RWPE1 (cell line): ENCODE data around the gene RARG.

Source experiments
- CTCF ChIA-PET: fragments of 350-600 bp; sonication (Branson Sonifier 250); formaldehyde crosslinking; extraction: SDS; loops from one replicate; lab custom pipeline; 2021; lab: Yijun Ruan, JAX
- POLR2A ChIA-PET: fragments of 400-600 bp; formaldehyde crosslinking; extraction: SDS; loops from one replicate; lab custom pipeline; 2020; ENCODE audit warnings: antibody characterized with exemption; ENCODE audit not compliant: low non-redundant PET; lab: Yijun Ruan, JAX
- DNase-seq: peaks from one replicate; pipeline ENCODE4 v3.0.0; 2012; ENCODE audit warnings: low spot score
- H3K27ac ChIP-seq: fragments of 450-650 bp; 2 replicates; pipeline ENCODE4 v1.5.1; 2017
- TF ChIP-seq, protein P1 (sequence below): fragments of 450-650 bp; conservative IDR thresholded peaks from 2 replicates; pipeline ENCODE4 v1.5.1; 2017; ENCODE audit warnings: low read depth, mild to moderate bottlenecking

The RARG gene

DNA sequence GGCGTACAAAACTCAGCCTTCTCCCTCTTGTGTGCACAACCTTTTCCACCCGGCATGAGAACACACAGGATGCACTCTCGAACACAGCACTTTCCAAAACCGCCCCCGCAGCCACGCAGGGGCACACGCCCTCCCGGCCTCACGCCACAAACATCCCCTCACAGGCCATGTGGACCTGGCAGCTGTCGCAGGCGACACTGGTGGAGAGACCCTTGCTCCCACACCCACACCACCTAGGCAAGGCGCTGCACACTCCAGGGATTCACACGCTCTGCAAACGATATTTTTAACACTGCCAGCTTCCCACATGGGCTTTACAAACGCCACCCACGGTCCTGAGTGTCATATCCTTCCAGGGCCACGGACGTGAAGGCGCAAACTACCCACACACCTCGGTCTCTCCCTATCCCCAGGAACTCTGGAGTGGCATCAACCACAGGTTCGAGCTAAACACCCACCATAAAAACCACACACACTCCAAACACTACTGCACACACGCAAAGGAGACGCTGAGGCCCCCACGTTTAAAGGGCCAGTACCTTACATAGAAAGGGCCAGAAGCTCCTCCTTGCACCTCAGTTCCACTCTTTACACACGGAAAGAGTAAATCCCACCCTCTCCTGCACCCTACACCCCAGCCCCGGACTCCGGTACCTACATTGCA lies 12.6 kb downstream of the RARG start:
- TF ChIP-seq, protein P1, sequence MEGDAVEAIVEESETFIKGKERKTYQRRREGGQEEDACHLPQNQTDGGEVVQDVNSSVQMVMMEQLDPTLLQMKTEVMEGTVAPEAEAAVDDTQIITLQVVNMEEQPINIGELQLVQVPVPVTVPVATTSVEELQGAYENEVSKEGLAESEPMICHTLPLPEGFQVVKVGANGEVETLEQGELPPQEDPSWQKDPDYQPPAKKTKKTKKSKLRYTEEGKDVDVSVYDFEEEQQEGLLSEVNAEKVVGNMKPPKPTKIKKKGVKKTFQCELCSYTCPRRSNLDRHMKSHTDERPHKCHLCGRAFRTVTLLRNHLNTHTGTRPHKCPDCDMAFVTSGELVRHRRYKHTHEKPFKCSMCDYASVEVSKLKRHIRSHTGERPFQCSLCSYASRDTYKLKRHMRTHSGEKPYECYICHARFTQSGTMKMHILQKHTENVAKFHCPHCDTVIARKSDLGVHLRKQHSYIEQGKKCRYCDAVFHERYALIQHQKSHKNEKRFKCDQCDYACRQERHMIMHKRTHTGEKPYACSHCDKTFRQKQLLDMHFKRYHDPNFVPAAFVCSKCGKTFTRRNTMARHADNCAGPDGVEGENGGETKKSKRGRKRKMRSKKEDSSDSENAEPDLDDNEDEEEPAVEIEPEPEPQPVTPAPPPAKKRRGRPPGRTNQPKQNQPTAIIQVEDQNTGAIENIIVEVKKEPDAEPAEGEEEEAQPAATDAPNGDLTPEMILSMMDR, result no peak
- peak overlapping the region; percentile 99 for H3K27ac ChIP-seq
- no peak for DNase-seq
- CTCF ChIA-PET, result interaction anchor here (0.9 to 1.9 kb wide), 5 partner anchors 14 to 163 kb away, joined by 3 to 6 read pairs (median 4); a partner anchor contains a TSS
- POLR2A ChIA-PET, result no interaction called here

DNA sequence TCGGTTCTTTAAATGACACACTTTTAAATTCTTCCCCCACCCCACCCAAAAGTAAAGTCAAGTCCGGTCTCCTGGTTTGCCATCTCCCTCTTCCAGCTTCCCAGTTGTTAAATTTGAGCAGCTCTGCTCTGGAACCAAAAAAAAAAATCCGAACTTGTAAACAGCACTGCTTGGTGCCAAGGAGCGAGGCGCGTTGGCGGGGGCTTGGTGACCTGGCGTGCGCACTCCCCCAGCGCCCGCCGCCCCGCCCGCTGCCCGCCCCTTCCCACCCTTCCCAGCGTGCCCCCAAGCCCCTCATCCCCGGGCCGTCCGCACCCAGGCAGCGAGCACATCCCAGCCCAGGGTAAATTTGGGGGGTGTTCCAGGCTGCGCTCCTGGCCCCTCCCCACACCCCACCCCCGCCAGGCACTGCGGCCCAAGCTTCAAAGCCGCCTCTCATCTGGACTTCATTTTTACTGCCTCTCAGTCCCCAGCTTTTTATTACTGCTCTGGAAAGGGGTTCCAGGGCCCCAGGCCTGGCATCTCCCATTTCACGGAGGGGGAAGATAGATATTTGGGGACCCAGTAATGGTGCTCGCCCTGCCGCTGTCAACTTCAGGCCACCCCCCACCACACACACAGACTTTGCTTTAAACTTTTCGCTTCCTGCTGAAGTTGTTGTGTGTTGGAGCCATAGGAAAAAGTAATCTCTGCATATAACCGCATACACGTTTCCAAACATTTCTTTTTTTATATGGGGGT lies 13.3 kb downstream of the RARG start:
- DNase-seq, result no peak
- ChIA-PET POLR2A (no interaction called here), CTCF (interaction anchor here (0.6 to 1.9 kb wide), 4 partner anchors 32 to 163 kb away, joined by 3 to 6 read pairs (median 4); partner anchors contain the start of gene AAAS)
- TF ChIP-seq, protein P1, result no peak
- H3K27ac ChIP-seq, result peak overlapping the region; percentile 99

DNA sequence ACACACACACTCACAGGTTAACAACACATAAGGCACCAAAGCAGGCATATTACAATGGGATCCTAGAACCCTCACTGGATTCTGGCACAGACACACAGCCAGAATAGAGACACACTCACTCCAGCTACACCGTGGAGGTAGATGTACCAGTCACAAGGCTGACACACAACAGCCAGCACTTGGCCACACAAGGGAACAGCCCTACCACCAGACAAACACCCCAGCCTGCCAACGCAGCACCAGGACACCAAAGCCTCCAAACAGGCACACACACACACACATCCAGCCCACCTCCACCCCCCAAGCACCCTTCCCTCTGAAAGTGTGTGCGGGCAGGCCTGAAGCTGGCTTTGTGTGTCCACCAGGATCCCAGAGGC lies 14.1 kb downstream of the RARG start:
- ChIA-PET CTCF (interaction anchor here (0.9 to 1.9 kb wide), 2 partner anchors 34 kb away, joined by 3 to 6 read pairs; a partner anchor contains a TSS), POLR2A (no interaction called here)
- TF ChIP-seq, protein P1, result no peak
- DNase-seq, result no peak
- peak overlapping the region; percentile 99 for H3K27ac ChIP-seq

DNA sequence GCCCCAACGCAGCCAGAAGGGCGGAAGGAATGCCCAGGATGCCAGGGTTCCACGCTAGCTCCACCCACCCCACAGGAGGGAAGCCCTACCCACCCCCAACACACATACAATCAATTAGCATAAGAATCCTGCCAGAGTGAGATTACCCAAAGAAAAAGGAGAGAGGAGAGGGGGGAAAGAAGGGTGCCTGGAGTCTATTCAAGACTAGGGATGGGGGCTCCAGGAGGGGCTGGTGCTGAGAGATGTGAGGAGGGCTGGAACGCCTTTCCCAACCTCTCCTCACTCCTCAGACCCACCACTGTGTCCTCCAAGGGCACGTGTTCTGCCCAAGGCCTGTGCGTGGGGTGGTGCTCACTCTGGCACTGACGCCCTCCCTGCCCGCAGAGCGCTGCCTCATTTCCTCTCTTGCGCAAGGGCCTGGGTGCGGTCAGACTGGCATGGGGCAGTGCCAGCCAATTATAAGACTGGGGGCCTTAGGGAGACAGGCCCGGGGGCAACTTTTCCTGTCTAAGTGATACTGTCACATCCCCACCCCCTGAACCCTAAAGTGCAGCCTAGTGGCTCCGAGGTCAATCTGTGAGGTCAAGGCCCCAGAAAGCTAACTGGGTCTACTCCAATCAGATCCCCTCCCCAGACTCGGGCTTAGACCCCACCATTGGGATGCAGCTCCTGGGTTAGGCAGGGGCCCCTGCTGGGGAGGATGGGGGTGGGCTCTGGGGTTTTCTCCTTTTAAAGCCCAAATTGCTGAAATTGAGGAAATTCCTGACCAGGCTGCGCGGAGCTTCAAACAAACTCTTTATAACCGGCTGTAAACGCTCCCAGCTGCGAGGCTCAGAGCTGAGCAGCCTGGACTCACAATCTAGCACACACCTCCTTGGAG lies 14.7 kb downstream of the RARG start:
- POLR2A ChIA-PET, result no interaction called here
- H3K27ac ChIP-seq, result peak overlapping the region; percentile 99
- TF ChIP-seq, protein P1, result no peak
- CTCF ChIA-PET, result interaction anchor here (0.9 kb wide), 1 partner anchor 34 kb away, joined by 3 read pairs; a partner anchor contains a TSS
- no peak for DNase-seq

DNA sequence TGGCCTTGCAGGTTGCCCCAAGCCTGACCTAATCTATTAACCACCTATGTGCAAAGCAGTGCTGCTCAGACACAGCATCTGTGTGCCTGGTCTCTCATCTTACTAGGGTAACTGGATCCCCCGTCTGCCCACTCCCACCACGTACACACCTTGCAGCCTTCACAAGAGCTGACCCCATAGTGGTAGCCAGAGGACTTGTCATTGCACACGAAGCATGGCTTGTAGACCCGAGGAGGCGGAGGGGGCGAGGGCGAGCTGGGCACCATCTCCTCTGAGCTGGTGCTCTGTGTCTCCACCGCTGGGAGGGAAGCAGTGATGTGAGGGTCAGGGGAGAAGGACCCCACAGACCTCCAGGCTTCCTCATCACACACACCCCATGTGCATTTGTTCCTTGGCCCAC lies 16.5 kb downstream of the RARG start:
- H3K27ac ChIP-seq, result peak overlapping the region; percentile 99
- ChIA-PET CTCF (interaction anchor here (1.1 to 2.6 kb wide), 3 partner anchors 11 to 73 kb away, joined by 7 to 26 read pairs (median 13); a partner anchor contains a TSS), POLR2A (interaction anchor here (0.5 kb wide), 1 partner anchor 28 kb away, joined by 5 read pairs; no protein-coding TSS in a partner anchor)
- no peak for DNase-seq
- TF ChIP-seq, protein P1, result no peak
